Measurements from ENCODE around the gene NPC1L1. TPM values are rescaled to one million over a fixed set of nuclear protein-coding genes. Genes with fewer than 3 reads are reported as not detected.

The NPC1L1 gene
- total and polyA plus RNA-seq, 2 of the 13 experiments (the other 11 are each of a cell fraction or from before 2014, with no cell fraction given), result 4.8 to 14.5 TPM

GRCh38 chr7:44561962-44562621 lies 21.0 kb upstream of the NPC1L1 start (continued):
- TF ChIP-seq FOXK1 (CRISPR knock-in tag; IDR thresholded peaks at IDR 0.05; ENCODE audit: borderline replicate concordance, low read depth) (peak; percentile 51; the same call in 1 of the 2 replicates), AHDC1 (CRISPR knock-in tag; IDR thresholded peaks at IDR 0.05; ENCODE audit: borderline replicate concordance) (no peak), DR1 (CRISPR knock-in tag; IDR thresholded peaks at IDR 0.05) (no peak), RAD21 (CRISPR knock-in tag; IDR thresholded peaks at IDR 0.05) (no peak; the same call in 1 of the 2 replicates), MYPOP (CRISPR knock-in tag; IDR thresholded peaks at IDR 0.05) (peak; percentile 78), ZNF496 (CRISPR knock-in tag; IDR thresholded peaks at IDR 0.05; ENCODE audit: insufficient replicate concordance) (no peak), ZFP82 (CRISPR knock-in tag; IDR thresholded peaks at IDR 0.05; ENCODE audit: borderline replicate concordance) (no peak), ZNF607 (CRISPR knock-in tag; IDR thresholded peaks at IDR 0.05; ENCODE audit: borderline replicate concordance) (no peak), RARG (CRISPR knock-in tag; IDR thresholded peaks at IDR 0.05; ENCODE audit: low read depth) (no peak), MYNN (CRISPR knock-in tag; IDR thresholded peaks at IDR 0.05; ENCODE audit: low read depth) (no peak), RBM22 (optimal IDR thresholded peaks at IDR 0.05; ENCODE audit: low read length) (peak; percentile 89), SIX1 (CRISPR knock-in tag; IDR thresholded peaks at IDR 0.05; ENCODE audit: borderline replicate concordance) (peak; percentile 55; the same call in 1 of the 2 replicates), RNF2 (conservative IDR thresholded peaks at IDR 0.05; ENCODE audit: low read depth) (no peak), ZEB1 (IDR thresholded peaks at IDR 0.05; ENCODE audit: insufficient replicate concordance, low read depth) (no peak), ZNF350 (CRISPR knock-in tag; IDR thresholded peaks at IDR 0.05; ENCODE audit: borderline replicate concordance, low read depth) (peak; percentile 54; the same call in 1 of the 2 replicates), NR1H2 (CRISPR knock-in tag; IDR thresholded peaks at IDR 0.05; ENCODE audit: borderline replicate concordance, low read depth) (no peak), HMG20A (CRISPR knock-in tag; IDR thresholded peaks at IDR 0.05; ENCODE audit: borderline replicate concordance) (no peak; the same call in 1 of the 2 replicates)
- TF ChIP-seq, protein P1, sequence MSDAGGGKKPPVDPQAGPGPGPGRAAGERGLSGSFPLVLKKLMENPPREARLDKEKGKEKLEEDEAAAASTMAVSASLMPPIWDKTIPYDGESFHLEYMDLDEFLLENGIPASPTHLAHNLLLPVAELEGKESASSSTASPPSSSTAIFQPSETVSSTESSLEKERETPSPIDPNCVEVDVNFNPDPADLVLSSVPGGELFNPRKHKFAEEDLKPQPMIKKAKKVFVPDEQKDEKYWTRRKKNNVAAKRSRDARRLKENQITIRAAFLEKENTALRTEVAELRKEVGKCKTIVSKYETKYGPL (CRISPR knock-in tag; IDR thresholded peaks at IDR 0.05), result peak; percentile 95
- TF ChIP-seq, protein P2, sequence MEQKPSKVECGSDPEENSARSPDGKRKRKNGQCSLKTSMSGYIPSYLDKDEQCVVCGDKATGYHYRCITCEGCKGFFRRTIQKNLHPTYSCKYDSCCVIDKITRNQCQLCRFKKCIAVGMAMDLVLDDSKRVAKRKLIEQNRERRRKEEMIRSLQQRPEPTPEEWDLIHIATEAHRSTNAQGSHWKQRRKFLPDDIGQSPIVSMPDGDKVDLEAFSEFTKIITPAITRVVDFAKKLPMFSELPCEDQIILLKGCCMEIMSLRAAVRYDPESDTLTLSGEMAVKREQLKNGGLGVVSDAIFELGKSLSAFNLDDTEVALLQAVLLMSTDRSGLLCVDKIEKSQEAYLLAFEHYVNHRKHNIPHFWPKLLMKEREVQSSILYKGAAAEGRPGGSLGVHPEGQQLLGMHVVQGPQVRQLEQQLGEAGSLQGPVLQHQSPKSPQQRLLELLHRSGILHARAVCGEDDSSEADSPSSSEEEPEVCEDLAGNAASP (CRISPR knock-in tag; IDR thresholded peaks at IDR 0.05; ENCODE audit: borderline replicate concordance), result no peak
- TF ChIP-seq, protein P3, sequence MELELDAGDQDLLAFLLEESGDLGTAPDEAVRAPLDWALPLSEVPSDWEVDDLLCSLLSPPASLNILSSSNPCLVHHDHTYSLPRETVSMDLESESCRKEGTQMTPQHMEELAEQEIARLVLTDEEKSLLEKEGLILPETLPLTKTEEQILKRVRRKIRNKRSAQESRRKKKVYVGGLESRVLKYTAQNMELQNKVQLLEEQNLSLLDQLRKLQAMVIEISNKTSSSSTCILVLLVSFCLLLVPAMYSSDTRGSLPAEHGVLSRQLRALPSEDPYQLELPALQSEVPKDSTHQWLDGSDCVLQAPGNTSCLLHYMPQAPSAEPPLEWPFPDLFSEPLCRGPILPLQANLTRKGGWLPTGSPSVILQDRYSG (CRISPR knock-in tag; IDR thresholded peaks at IDR 0.05), result no peak

Measured in HepG2 (cell line).